DOHH2 (cell line): ENCODE measurements around the gene KCNQ1.
A peak's percentile ranks its signal among the peaks of the same experiment; 100 is the strongest.

Experiments
- EZH2phosphoT487 ChIP-seq: fragments of 200-600 bp; sonication (generic); IDR thresholded peaks from 2 replicates; pipeline ENCODE4 v1.6.1; 2017; ENCODE audit warnings: borderline replicate concordance, mild to moderate bottlenecking, antibody characterized with exemption, low read length, moderate library complexity, mixed read lengths
- TF ChIP-seq, protein P1 (sequence below): fragments of 200-600 bp; sonication (generic); IDR thresholded peaks from one replicate; pipeline ENCODE4 v1.5.1; 2014; ENCODE audit warnings: antibody characterized with exemption, mild to moderate bottlenecking, low read depth, low read length; ENCODE audit not compliant: poor library complexity, severe bottlenecking

- TF ChIP-seq, protein P1, sequence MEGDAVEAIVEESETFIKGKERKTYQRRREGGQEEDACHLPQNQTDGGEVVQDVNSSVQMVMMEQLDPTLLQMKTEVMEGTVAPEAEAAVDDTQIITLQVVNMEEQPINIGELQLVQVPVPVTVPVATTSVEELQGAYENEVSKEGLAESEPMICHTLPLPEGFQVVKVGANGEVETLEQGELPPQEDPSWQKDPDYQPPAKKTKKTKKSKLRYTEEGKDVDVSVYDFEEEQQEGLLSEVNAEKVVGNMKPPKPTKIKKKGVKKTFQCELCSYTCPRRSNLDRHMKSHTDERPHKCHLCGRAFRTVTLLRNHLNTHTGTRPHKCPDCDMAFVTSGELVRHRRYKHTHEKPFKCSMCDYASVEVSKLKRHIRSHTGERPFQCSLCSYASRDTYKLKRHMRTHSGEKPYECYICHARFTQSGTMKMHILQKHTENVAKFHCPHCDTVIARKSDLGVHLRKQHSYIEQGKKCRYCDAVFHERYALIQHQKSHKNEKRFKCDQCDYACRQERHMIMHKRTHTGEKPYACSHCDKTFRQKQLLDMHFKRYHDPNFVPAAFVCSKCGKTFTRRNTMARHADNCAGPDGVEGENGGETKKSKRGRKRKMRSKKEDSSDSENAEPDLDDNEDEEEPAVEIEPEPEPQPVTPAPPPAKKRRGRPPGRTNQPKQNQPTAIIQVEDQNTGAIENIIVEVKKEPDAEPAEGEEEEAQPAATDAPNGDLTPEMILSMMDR: peak; percentile 54
- no peak for TF ChIP-seq EZH2phosphoT487
These were observed 82.1 kb downstream of the KCNQ1 start for GRCh38 chr11:2526808-2527381.
